ENCODE data around the gene LGALS4.
"Not testable (repeated sequence)": the region's sequence is repeated elsewhere in the genome, so short reads cannot be mapped to it uniquely, and the experiment has no call there.

The LGALS4 gene, protein sequence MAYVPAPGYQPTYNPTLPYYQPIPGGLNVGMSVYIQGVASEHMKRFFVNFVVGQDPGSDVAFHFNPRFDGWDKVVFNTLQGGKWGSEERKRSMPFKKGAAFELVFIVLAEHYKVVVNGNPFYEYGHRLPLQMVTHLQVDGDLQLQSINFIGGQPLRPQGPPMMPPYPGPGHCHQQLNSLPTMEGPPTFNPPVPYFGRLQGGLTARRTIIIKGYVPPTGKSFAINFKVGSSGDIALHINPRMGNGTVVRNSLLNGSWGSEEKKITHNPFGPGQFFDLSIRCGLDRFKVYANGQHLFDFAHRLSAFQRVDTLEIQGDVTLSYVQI

DNA sequence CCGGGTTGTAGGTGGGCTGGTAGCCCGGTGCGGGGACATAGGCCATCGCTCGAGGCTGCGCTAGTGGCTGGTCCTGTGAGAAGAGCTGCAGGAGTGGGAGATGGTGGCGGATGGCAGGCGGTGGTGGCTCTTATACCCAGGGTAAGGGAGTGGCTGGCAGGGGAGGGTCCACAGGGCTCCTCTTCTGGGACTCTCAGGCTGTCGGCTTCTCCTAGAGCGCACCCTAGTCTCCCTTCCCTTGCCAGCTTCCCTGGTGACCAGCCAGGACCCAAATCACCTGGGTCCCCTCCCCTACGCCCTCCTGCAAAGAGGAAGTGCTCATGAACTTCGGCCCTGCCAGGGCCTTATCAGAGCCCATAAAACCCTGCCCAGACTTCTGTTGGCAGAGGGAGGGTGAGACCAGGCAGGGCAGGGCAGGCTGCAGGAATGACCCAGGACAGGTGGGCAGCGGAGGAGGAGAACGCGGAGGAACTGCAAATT lies at the start of gene LGALS4:
LGALS4 (minus strand) TSS at position 105 of the 480 bp plus-strand sequence; CDS start at position 46, 59 bp downstream.
- no peaks in the 10 kb centered on the region for H3K4me1 ChIP-seq (ENCODE audit: control insufficient read depth, insufficient read depth, low read length)
- H3K27ac ChIP-seq (ENCODE audit: low read depth, low read length): no peak within 1 kb of the TSS
- peaks cover 30% of the 10 kb centered on the region for H3K36me3 ChIP-seq (ENCODE audit: control insufficient read depth, insufficient read depth, low read length)
- no peaks in the 10 kb centered on the region for H3K9me3 ChIP-seq (ENCODE audit: control insufficient read depth, insufficient read depth, low read length)
- H3K27me3 ChIP-seq (ENCODE audit: control insufficient read depth, insufficient read depth, low read length): no peaks in the 10 kb centered on the region
- H3K4me3 ChIP-seq (ENCODE audit: low read depth, low read length): no peak within 1 kb of the TSS
- no peak within 1 kb of the TSS for H3K9ac ChIP-seq (ENCODE audit: low read depth, low read length)

DNA sequence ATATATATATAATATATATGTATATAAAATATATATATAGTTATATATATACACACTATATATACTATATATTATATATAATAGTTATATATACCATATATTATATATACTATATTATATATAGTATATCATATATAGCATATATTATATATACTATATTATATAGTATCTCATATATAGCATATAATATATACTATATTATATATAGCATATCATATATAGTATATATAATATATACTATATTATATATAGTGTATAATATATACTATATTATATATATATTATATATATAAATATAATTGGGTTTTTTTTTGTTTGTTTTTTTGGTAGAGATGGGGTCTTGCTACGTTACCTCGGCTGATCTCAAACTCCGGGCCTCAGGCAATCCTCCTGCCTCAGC lies 48.6 kb upstream of the LGALS4 start:
- H3K36me3 ChIP-seq (ENCODE audit: control insufficient read depth, insufficient read depth, low read length): no peaks in the 10 kb centered on the region
- no peaks in the 10 kb centered on the region for H3K4me1 ChIP-seq (ENCODE audit: control insufficient read depth, insufficient read depth, low read length)
- no peak overlapping the region for H3K9ac ChIP-seq (ENCODE audit: low read depth, low read length)
- H3K27ac ChIP-seq (ENCODE audit: low read depth, low read length): no peak overlapping the region
- H3K9me3 ChIP-seq (ENCODE audit: control insufficient read depth, insufficient read depth, low read length): peaks cover 5% of the 10 kb centered on the region; the same call in 1 of the 2 replicates
- no peaks in the 10 kb centered on the region for H3K27me3 ChIP-seq (ENCODE audit: control insufficient read depth, insufficient read depth, low read length)
- H3K4me3 ChIP-seq (ENCODE audit: low read depth, low read length): no peak overlapping the region

DNA sequence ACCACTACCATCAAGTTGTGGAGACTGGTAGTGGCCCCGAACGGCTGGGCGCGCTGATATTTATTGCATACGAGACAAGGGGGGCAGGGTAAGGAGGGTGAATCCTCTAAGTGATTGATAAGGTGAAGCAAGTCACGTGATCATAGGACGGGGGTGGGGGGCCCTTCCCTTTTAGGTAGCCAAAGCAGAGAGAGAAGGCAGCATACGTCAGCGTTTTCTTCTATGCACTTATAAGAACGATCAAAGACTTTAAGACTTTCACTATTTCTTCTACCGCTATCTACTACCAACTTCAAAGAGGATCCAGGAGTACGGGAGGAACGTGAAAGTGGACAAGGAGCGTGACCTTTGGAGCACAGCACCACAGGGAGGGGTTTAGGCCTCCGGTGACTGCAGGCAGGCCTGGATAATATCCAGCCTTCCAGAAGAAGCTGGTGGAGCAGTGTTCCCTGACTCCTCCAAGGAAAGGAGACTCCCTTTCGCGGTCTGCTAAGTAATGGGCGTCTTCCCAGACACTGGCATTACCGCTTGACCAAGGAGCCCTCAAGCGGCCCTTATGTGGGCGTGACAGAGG lies 47.0 kb upstream of the LGALS4 start:
- not testable (repeated sequence) for H3K36me3 ChIP-seq (ENCODE audit: control insufficient read depth, insufficient read depth, low read length); H3K4me1 ChIP-seq (ENCODE audit: control insufficient read depth, insufficient read depth, low read length); H3K9ac ChIP-seq (ENCODE audit: low read depth, low read length); H3K27me3 ChIP-seq (ENCODE audit: control insufficient read depth, insufficient read depth, low read length); H3K9me3 ChIP-seq (ENCODE audit: control insufficient read depth, insufficient read depth, low read length); H3K4me3 ChIP-seq (ENCODE audit: low read depth, low read length); H3K27ac ChIP-seq (ENCODE audit: low read depth, low read length)

DNA sequence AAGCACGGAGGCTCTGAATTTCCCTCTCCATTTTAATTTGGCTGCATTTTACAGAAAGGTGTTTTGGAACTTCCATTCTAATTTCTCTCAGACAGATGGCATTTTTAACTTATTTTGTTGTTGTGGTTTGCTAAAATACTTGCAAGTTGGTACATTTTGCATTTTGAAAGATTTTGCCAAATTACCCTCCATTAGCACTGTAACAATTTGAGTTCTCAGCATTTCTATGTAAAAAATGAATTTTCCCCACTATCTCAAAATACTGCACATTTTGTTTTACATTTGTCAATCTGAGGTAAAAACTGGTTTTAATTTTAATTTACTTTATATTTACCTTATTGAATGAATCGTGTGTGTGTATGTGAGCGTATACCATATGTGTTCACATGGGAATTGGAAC lies 44.1 kb upstream of the LGALS4 start:
- Histone ChIP-seq H3K4me1 (ENCODE audit: control insufficient read depth, insufficient read depth, low read length) (no peaks in the 10 kb centered on the region), H3K4me3 (ENCODE audit: low read depth, low read length) (no peak overlapping the region), H3K36me3 (ENCODE audit: control insufficient read depth, insufficient read depth, low read length) (no peaks in the 10 kb centered on the region), H3K9ac (ENCODE audit: low read depth, low read length) (no peak overlapping the region), H3K9me3 (ENCODE audit: control insufficient read depth, insufficient read depth, low read length) (peaks cover 5% of the 10 kb centered on the region; the same call in 1 of the 2 replicates), H3K27ac (ENCODE audit: low read depth, low read length) (no peak overlapping the region), H3K27me3 (ENCODE audit: control insufficient read depth, insufficient read depth, low read length) (no peaks in the 10 kb centered on the region)

DNA sequence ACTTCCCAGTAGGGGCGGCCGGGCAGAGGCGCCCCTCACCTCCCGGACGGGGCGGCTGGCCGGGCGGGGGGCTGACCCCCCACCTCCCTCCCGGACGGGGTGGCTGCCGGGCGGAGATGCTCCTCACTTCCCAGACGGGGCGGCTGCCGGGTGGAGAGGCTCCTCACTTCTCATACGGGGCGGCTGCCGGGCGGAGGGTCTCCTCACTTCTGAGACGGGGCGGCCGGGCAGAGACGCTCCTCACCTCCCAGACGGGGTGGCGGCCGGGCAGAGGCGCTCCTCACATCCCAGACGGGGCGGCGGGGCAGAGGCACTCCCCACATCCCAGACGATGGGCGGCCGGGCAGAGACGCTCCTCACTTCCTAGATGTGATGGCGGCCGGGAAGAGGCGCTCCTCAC lies 43.0 kb upstream of the LGALS4 start:
- not testable (repeated sequence) for H3K9ac ChIP-seq (ENCODE audit: low read depth, low read length); H3K4me3 ChIP-seq (ENCODE audit: low read depth, low read length); H3K4me1 ChIP-seq (ENCODE audit: control insufficient read depth, insufficient read depth, low read length); H3K27me3 ChIP-seq (ENCODE audit: control insufficient read depth, insufficient read depth, low read length); H3K36me3 ChIP-seq (ENCODE audit: control insufficient read depth, insufficient read depth, low read length); H3K9me3 ChIP-seq (ENCODE audit: control insufficient read depth, insufficient read depth, low read length); H3K27ac ChIP-seq (ENCODE audit: low read depth, low read length)

DNA sequence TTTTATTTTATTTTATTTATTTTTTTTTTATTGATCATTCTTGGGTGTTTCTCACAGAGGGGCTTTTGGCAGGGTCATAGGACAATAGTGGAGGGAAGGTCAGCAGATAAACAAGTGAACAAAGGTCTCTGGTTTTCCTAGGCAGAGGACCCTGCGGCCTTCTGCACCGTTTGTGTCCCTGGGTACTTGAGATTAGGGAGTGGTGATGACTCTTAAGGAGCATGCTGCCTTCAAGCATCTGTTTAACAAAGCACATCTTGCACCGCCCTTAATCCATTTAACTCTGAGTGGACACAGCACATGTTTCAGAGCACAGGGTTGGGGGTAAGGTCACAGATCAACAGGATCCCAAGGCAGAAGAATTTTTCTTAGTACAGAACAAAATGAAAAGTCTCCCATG lies 42.2 kb upstream of the LGALS4 start:
- H3K36me3 ChIP-seq (ENCODE audit: control insufficient read depth, insufficient read depth, low read length); H3K4me3 ChIP-seq (ENCODE audit: low read depth, low read length); H3K27ac ChIP-seq (ENCODE audit: low read depth, low read length); H3K9ac ChIP-seq (ENCODE audit: low read depth, low read length); H3K9me3 ChIP-seq (ENCODE audit: control insufficient read depth, insufficient read depth, low read length); H3K27me3 ChIP-seq (ENCODE audit: control insufficient read depth, insufficient read depth, low read length): not testable (repeated sequence)
- H3K4me1 ChIP-seq (ENCODE audit: control insufficient read depth, insufficient read depth, low read length): peaks cover 10% of the 10 kb centered on the region

DNA sequence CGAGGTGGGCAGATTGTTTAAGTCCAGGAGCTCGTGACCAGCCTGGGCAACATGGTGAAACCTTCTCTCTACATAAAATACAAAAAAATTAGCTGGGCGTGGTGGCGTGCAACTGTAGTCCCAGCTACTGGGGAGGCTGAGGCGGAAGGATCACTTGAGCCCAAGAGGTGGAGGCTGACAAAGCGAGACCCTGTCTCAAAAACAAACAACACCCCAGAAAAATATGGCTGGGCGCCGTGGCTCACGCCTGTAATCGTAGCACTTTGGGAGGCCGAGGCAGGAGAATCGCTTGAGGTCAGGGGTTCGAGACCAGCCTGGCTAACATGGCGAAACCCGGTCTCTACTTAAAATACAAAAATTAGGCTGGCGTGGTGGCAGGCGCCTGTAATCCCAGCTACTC lies 40.5 kb upstream of the LGALS4 start:
- peak overlapping the region; percentile 100 for H3K27ac ChIP-seq (ENCODE audit: low read depth, low read length)
- H3K9me3 ChIP-seq (ENCODE audit: control insufficient read depth, insufficient read depth, low read length): peaks cover 5% of the 10 kb centered on the region; the same call in 1 of the 2 replicates
- peak overlapping the region; percentile 63 for H3K4me3 ChIP-seq (ENCODE audit: low read depth, low read length)

DNA sequence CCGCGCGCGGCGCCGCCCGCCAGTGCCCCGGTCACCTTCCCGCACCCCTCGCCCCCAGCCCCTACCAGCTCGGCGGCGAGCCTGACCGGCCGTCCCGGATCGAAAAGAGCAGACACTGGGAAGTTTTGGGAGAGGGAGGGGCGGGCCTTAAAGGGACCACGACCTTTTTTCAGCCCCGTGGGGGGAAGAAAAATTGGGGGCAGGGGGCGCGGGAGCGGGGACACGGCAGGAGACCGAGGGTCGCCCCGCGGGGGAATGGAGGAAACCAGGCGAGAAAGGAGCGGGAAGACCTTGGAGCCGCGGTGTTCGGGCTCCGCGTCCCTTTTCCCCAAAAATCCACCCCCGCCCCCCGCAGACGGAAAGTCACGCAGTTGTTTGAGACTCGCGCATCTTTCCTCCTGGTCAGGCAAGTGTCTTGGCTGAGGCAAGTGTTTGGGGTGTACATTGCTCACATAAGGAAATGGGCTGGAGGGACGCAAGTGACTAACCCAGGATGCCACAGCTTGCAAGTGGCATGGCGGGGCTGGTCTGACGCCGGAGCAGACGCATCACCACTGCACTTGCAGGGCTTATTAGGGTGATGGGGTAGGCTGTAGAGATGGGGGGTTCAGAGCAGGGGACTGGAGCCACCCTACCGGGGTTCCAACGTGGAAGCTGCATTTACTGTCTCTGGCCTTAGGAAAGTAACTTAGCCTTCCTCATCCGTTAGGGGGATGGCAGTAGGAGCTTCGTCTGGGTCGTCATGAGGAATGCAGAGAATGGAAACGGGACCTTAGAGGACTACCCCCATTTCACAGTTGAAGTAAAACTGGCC lies 39.7 kb upstream of the LGALS4 start:
- peak overlapping the region; percentile 100 for H3K27ac ChIP-seq (ENCODE audit: low read depth, low read length)
- peaks cover 16% of the 10 kb centered on the region for H3K4me1 ChIP-seq (ENCODE audit: control insufficient read depth, insufficient read depth, low read length)
- no peaks in the 10 kb centered on the region for H3K27me3 ChIP-seq (ENCODE audit: control insufficient read depth, insufficient read depth, low read length)
- H3K9me3 ChIP-seq (ENCODE audit: control insufficient read depth, insufficient read depth, low read length): peaks cover 5% of the 10 kb centered on the region; the same call in 1 of the 2 replicates
- peaks cover 15% of the 10 kb centered on the region for H3K36me3 ChIP-seq (ENCODE audit: control insufficient read depth, insufficient read depth, low read length)
- H3K4me3 ChIP-seq (ENCODE audit: low read depth, low read length): peak overlapping the region; percentile 63
- H3K9ac ChIP-seq (ENCODE audit: low read depth, low read length): peak overlapping the region; percentile 64

More for the DNA sequence above, 40.5 kb upstream of the LGALS4 start:
- H3K4me1 ChIP-seq (ENCODE audit: control insufficient read depth, insufficient read depth, low read length): peaks cover 16% of the 10 kb centered on the region
- no peak overlapping the region for H3K9ac ChIP-seq (ENCODE audit: low read depth, low read length)
- H3K27me3 ChIP-seq (ENCODE audit: control insufficient read depth, insufficient read depth, low read length): no peaks in the 10 kb centered on the region
- H3K36me3 ChIP-seq (ENCODE audit: control insufficient read depth, insufficient read depth, low read length): peaks cover 8% of the 10 kb centered on the region; the same call in 1 of the 2 replicates

DNA sequence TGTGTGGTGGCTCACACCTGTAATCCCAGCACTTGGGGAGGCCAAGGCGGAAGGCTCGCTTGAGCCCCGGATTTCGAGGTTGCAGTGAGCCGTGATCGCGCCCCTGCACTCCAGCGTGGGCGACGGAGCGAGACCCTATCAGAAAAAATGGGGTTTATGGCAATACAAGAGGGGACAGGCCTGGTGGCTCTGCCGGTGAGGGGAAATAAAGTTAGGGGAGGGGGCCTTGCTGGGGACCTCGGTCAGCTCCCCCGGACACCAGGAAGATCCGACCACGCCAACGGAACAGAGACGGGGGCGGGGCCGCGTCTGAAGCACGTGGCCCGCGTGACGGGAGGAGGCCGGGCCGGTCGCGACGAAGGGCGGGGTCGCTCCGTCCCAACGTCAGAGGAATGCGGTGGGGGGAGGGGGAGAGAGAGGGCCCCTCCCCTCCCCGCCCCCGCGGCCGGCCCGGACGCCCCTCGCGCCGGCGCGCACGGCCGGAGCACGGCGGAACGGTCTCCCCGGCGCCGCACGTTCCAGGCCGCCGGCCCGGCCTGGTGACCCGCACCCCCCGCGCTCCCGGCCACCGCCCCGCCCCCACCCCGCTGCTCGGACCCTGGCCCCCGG lies 39.0 kb upstream of the LGALS4 start:
- peaks cover 3% of the 10 kb centered on the region; the same call in 1 of the 2 replicates for H3K9me3 ChIP-seq (ENCODE audit: control insufficient read depth, insufficient read depth, low read length)
- H3K27ac ChIP-seq (ENCODE audit: low read depth, low read length): peak overlapping the region; percentile 100
- no peaks in the 10 kb centered on the region for H3K27me3 ChIP-seq (ENCODE audit: control insufficient read depth, insufficient read depth, low read length)
- peak overlapping the region; percentile 64; the same call in 1 of the 2 replicates for H3K9ac ChIP-seq (ENCODE audit: low read depth, low read length)
- H3K4me3 ChIP-seq (ENCODE audit: low read depth, low read length): peak overlapping the region; percentile 63
- H3K36me3 ChIP-seq (ENCODE audit: control insufficient read depth, insufficient read depth, low read length): peaks cover 22% of the 10 kb centered on the region
- peaks cover 16% of the 10 kb centered on the region for H3K4me1 ChIP-seq (ENCODE audit: control insufficient read depth, insufficient read depth, low read length)

DNA sequence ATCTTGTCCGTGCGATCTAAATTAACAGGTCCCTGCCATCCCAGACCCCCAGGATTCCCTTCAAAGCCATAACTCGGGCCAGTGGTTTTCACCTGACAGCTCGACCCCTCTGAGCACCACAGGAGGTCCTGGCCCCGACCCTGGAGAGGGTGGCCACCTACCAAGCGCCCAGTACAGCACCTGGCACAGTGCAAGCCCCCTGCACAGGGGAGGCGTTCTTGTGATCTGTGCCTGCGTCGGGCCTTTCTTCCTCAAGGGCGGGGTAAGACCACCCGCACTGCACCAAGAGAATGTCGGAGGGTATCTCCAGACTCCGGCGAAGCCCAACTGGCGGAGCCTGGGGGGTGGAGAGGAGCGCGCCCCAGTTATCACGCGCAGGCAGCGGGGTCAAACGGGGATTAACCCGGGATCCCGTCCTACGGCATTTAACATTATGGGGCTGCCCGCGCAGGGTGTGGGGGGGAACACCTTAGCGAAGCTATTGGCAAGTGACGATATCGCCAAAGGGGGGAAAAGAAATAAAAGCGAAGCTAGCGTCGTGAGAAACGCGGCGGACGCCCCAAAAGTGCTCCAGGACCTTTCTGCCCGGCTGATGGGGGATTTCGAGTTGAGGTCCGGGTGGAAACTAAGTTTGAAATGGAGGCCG lies 38.4 kb upstream of the LGALS4 start:
- Histone ChIP-seq H3K4me3 (ENCODE audit: low read depth, low read length) (peak overlapping the region; percentile 63), H3K9ac (ENCODE audit: low read depth, low read length) (peak overlapping the region; percentile 39), H3K4me1 (ENCODE audit: control insufficient read depth, insufficient read depth, low read length) (peaks cover 16% of the 10 kb centered on the region), H3K36me3 (ENCODE audit: control insufficient read depth, insufficient read depth, low read length) (peaks cover 28% of the 10 kb centered on the region), H3K27ac (ENCODE audit: low read depth, low read length) (peak overlapping the region; percentile 100), H3K27me3 (ENCODE audit: control insufficient read depth, insufficient read depth, low read length) (no peaks in the 10 kb centered on the region), H3K9me3 (ENCODE audit: control insufficient read depth, insufficient read depth, low read length) (no peaks in the 10 kb centered on the region)
